Measurements from ENCODE around the gene BLCAP.

DNA sequence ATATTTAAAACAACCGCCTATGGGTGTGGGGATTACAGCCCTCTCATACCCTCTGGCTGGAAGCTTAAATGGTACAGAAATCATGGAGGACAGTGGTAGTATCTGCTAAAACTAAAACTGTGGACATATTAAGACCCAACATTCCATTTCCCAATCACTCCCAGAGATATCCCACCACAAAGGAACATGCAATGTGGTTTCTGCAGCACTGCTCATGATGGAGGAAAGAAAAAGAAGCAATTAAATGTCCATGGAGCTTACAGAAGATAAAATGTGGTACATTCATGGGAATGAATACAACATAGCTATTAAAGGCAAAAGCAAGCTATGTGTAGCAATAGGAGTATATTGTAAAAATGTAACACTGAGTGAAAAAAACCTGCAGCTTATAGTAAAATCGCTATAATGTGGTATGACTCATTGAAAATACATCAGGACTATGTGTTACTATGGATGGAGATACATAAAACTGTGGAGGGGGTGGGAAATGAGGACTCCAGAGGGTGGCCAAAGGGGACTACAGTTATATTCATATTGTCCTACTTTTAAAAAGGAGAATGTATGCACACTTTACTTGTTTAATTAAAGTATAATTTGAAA is 29.5 kb downstream of the BLCAP start:
- TF ChIP-seq POLR2A (IDR thresholded peaks at IDR 0.05; ENCODE audit: low read length) (no peak), GATA1 (IDR thresholded peaks at IDR 0.05; ENCODE audit: low read depth, low read length) (no peak)

All from erythroblast (primary cell).